HG03565 (cell line): ENCODE measurements around the gene MAP7D1.

ENCODE experiments used
- ATAC-seq: cut with Tn5 transposase; IDR thresholded peaks from one replicate; pipeline ENCODE4 v1.9.1; 2021; ENCODE audit warnings: mild to moderate bottlenecking, moderate library complexity; ENCODE audit not compliant: unreplicated experiment

MAP7D1 gene

DNA sequence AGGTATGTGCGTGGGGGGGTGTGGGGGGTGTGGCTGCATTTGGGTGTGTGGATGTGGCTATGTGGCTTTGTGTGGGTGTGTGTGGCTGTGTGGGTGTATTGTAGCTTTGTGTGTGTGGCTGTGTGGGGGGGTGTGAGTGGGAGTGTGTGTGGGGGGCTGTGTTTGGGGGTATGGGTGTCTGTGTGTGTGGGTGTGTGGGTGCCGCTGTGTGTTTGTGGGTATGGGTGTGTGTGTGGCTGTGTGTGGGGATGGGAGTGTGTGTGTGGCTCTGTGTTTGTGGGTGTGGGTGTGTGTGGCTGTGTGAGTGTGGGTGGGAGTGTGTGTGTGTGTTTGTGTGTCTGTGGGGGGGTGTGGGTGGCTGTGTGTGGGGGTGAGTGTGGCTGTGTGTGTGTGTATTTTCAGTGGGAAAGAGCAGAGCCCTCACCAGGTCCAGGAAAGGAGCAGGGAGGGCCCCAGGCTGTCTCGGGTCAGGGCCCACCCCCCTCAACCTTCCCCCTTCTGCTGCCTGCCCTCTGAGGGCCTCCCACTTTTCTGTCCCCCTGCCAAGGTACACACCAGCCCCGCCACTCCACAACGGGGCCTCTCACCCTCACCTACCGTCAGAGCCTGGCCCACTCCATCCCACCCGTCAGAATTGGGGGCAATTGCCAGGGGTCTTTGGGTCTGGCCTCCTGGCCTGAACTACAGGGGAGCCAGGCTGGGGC lies 29.0 kb upstream of the MAP7D1 start:
- ATAC-seq: no peak

DNA sequence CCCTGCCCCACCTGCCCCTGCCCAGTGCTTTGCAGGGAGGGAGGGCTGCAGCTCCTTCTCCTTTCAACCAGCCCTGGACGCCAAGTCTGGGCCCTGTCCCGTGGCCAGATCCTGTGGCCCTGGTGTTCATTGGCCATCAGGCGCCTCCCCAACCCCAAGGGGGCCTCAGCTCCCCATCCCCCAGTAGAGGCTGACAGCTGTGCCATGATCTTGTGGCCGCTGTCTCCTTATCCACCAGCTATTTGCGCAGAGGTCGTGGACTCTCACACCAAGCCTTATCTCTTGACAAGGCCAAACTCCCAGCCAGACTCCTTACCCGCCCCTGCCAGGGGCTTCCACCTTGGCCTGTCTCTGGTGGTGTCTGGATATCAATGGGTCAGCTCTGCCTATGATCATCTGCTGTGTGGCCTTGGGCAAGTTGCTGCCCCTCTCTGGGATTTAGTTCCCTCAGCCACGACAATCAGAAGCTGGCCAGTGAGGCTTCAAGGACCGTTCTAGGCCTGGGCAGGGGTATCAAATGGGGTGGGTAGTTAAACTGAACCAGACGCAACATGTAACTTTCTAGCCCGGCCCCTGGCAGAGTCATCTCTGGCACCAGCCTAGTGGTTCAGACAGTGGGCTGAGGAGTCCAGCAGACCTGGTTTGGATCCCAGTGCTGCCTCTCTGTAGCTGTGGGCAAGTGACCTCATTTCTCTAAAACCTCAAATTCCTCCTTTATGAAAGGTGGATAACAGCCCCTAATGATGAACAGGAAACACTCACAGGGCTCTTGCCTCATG lies 27.6 kb upstream of the MAP7D1 start:
- ATAC-seq: no peak

DNA sequence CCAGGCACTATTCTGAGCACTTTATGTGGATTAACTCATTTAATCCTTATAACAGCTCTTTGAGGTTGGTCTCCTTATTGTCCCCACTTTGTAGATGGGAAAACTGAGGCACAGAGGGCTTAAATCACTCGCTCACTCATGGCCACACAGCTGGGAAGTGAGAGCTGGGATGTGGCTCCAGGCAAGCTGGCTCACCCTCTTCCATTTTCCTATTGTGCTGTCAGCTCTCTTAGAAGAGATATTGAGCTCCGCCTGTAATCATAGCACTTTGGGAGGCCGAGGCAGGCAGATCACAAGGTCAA lies 27.1 kb upstream of the MAP7D1 start:
- no peak for ATAC-seq

DNA sequence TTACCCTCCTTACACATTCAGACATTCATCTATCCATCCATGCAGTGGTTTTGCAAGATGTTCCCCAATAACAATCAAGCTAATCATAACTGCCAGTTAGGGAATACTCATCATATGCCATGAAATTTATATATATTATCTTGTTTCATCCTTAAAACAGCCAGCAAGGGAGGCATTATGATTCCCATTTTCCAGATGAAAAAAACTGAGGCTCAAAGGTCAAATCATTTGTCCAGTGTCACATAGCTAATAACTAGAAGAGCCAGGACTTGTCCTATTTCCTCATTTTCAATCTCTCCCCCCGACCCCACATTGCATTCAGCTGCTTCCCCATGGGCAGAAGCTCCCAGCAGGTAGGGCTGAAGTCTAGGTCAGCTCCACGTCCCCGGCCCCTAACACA lies 23.9 kb upstream of the MAP7D1 start:
- ATAC-seq: no peak

DNA sequence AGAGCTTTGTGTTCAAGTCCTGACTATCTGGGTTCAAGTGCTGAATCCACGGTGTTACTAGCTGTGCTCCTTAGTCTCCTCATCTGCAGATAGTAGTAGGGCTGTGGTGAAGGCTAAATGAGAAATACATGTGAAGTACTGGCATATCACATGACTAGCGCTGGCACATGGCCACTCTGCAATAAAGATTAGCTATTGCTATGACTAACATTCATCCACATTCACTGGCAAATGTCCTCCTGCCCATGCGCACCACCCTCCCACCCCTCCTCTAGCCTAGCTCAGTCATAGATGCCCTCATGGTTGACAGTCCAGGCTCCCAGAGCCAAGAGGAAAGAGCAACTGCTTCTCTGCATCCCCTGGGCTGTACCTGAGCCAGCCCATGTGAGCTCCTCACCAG lies 22.5 kb upstream of the MAP7D1 start:
- no peak for ATAC-seq

DNA sequence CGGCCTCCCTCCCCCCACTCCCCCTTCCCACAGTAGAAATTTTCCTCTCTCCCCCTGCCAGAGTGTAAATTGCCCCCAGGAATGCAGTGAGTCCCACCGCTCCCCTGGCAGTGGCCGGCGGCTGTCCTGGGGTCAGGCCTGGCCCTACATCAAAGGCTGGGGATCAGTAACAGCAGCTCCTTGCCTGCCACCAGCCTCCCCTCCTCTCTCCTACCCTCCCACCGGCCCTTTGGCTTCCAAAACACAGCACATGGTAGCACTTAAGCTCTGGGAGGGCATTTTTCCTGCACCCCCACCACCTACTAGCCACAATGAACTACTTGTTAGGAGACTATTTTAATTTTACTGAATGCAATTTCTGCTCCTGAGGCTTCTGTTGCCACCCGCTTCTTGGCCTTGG lies 21.9 kb upstream of the MAP7D1 start:
- no peak for ATAC-seq

DNA sequence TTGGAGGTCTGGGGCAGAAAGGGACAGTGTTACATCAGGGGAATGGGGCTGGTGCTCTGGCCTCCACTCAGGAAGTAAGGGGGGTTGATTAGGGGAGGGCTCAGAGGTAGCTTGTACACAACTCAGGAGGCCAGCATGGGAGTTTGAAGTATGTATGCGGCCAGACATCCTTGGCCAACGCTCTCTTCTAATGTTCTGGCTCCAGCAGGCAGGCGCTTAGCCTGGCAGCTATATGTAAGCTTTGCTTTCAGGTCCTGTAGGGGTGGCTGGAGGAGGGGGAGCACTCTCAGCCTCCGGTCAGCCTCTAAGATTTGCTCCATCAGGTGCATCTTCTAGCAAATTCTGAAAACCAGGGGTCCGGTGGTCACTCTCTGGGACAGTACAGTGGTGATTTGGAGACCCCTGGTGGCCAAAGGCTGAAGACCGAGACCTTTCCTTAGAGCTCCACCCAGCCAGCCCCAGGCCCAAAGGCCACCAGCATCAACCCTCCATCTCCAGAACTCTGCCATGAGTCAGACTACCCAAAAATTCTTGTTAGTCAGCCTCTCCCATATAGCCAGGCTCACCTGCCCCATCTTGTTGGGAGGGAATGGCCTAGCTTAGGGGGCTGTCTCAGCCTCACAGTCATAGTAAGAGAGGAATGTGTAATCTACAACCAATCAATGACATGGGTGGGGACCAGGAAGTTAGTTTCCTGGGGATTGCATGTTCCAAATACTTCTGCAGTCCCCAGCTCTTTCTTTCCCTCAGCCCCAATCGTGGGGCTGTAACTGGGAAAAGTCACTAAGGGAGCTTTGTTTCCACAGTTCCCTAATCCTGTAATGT lies 21.2 kb upstream of the MAP7D1 start:
- no peak for ATAC-seq

DNA sequence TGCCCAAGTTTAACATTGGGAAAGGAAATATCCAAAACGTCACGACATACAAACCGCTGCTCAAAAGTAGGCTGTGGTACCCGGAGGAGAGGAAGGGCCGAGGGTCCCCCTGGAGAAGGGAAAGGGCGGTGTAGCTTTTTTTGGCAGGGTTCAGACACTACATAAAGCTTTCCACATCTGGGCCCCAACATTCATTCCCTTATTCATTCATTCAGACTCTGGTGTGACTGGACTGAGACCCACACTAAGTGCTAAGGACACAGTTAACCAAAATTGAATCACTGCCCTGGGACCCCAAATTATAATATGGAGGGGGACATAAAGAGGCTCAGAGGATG lies 20.7 kb upstream of the MAP7D1 start:
- no peak for ATAC-seq

DNA sequence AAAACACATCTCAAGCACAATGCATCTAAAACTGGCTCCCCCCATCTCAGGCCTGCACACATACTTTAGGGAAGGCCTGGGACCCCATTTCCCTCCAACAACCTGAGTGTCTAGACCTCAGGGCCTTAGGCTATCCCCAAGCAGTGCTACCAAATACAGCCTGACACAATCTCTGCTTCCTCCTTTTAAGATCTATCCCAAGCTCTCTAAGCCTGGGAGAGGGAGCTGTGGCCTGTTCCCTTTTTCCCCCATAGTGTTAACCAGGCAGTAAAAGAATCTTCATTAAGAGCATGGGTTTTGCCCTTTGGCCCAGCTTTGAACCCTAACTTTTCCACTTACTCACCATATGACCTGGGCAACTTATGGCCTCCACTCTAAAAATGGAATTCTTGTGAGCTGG lies 20.2 kb upstream of the MAP7D1 start:
- no peak for ATAC-seq

DNA sequence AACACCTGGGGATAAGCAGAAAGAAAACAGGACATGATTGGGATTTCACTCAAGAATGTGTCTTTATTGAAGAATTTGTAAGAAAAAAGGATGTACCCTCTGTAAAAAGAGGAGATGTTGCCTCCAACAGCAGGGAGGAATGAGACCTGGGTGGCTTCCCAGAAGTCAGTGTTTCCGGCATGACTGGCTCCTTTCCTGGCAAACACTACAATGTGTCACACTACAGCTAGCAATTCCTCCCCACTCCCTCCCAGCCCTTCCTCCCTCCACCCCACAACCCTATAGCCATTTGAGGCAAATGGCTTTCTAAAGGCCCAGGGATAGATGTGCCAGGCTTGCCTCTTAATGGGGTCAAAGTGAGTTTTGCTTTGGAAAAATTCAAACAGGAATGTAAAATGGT lies 19.4 kb upstream of the MAP7D1 start:
- ATAC-seq: no peak

DNA sequence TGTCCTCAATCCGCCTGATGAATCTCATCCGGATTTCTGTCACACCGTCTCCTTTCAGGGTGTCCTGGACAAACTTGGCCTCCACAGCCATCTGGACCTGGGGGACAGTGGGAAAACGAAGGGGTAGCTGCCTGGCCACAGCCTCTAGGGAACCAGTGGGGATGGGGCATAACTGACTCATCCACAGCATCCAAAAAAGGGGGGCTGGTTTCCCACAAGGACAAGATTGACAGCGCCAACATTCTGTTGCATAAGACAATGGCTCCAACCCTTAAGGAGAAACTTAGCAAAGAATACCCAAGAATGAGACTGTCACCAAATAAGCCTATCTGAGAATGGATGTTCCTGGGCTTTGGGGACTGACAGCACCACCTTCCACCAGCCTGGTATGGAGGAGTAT lies 18.7 kb upstream of the MAP7D1 start:
- no peak for ATAC-seq

DNA sequence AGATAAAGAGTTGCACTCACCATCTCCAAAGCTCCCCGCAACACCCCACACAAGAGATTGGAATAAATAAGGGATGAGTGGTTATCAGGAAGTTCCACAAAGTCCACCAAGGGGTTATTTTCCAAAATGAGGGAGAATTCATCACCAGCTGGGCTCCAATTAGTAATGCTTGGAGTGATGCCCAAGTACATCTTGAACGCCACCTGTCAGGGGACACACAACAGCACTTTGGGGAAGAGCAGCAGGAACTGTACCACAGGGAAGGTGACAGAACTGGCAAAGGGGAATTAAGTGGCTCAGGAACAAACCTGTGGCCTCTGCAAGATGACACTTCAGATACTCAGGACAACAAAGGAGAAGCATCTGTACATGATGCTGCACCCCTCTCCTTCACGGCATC lies 18.2 kb upstream of the MAP7D1 start:
- no peak for ATAC-seq

DNA sequence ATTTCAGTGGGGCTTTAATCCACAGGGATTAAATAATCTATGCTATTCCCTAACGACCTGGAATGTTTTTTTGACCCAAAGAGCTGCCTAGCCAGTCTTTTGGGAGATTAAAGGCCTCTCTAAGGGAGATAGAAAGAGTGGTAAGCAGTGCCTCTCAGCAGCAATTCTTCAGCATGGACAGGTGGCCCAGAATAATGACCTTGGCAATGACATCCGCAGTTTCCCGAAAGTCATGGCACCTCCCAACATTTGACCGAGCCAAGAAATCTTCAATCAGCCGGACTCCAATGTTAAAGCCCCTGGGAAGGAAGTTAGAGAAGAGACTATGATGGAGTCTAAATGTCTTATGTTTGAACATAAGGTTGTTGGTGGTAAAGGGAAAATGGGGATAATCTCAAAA lies 16.4 kb upstream of the MAP7D1 start:
- no peak for ATAC-seq

DNA sequence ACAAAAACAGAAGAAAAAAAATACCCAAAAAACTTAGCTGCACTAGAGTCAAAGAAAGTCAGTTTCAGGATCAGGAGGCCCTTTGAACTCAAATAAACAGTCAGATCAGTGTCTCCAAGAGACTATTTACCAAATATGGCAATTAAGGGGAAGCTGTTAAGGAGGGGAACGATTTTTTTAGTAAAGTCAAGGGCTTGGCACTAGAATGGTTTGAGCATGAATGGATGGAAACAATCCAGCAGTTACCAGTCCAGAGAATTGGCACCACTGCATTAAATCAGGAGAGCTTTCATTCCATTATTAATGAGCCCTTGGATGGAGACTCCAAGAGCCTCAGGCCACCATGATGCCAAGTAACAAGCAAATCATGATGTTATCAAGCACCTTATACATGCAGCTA lies 13.8 kb upstream of the MAP7D1 start:
- ATAC-seq: no peak

DNA sequence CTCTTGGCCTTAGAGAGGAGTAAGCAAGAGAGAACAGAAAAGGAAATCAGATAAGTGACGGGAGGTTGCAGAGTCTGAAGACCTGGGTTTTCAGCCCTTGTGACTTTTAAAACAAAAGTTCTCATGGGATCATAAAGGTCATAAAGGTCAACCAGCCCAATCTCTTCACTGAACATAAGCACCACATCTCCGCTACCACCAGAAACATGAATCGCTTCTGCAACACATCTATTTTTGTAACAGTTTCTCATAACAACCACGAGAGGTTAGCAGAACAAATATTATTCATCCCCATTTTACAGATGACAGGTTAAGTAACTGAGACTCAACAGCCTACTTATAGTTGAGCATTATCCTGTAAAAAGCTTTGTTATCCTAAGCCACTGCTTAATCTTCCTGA lies 12.5 kb upstream of the MAP7D1 start:
- peak; percentile 43 for ATAC-seq

DNA sequence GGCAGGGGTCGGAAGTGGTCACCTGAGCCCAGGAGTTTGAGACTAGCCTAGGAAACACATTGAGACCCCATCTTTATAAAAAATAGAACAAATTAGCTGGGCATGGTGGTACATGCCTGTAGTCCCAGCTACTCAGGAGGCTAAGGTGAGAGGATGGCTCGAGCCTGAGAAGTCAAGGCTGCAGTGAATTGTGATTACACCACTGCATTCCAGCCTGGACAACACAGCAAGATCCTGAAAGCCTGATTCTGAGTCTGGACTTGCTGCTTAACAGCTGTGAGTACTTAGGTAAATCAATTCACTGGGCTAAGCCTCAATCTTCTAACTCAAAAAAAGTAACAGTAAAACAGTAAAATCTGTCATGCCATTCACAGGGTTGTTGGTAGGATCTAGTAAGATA lies 11.5 kb upstream of the MAP7D1 start:
- ATAC-seq: no peak

DNA sequence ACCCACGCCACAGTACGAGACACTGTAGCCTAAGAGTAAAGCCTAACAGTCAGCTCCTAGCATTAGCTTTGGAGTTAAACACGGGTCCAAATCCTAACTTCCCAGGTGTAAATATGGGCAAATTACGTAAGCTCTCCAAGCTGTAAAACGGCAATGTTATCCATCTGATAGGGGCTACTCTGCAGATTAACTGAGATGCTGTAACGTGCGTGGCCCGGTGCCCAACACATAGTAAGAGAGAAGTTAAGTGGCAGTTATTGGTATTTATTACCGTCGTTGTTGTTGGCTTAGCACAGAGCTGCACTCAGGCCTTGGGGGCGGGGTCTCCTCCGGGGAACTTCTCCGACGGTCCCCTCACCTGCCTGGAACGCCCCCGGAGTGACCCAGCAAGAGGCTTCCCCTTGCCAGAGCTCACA lies 7.1 kb upstream of the MAP7D1 start:
- ATAC-seq: no peak

DNA sequence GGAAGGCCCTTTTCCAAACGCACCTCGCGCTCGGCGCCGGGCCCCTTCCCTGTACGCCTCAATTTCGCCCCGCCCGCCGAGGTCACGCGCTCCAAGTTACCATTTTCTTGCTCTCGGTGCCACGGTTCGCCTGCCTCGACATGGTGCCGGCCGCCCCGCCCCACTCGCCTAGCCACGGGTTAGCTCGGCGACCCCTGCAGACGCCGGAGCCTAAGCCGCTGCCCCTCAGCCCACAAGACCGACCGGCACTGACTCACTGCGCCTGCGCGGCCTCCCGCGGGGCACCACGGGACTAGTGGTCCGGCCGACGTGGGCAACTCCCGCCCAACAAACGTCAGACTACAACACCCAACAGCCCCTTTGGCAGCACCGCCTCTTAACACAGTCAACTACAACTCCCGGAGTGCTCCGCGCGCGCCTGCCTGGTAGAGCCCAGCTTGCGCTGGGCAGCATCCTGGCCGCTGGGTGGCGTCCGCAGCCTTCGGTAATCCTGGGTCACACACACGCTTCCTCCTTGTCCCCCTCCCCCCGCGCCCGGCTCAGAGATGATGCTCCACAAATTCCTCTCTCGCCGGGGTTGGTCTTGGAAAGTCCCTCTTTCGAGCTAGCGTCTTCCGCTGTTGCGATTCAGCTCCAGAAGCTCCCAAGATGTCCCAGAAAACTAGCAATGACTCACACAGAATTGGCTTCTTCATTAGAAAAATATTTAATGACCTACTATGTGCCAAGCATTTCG lies 6.6 kb upstream of the MAP7D1 start, which contains the start of gene TRAPPC3:
Gene TRAPPC3, minus strand, starts transcription at position 250 of the 736 bp plus-strand sequence. Its CDS starts 108 bp downstream, at position 142.
- ATAC-seq: peak; percentile 86

DNA sequence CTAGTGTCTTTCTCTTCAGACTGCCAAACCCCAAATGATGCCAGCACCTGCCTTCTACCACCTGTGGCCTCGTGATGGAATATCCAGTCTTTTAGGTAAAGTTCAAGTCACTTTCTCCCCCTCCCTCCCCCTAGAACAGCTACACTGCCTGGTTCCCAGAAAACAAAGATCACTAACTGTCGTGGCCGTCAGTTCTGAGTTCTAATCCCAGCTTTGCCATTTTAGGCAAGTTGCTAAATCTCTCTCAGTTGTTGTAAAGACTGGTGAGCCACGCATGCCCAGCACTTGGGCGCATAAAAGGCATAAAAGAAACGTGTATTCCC lies 6.0 kb upstream of the MAP7D1 start:
- no peak for ATAC-seq

DNA sequence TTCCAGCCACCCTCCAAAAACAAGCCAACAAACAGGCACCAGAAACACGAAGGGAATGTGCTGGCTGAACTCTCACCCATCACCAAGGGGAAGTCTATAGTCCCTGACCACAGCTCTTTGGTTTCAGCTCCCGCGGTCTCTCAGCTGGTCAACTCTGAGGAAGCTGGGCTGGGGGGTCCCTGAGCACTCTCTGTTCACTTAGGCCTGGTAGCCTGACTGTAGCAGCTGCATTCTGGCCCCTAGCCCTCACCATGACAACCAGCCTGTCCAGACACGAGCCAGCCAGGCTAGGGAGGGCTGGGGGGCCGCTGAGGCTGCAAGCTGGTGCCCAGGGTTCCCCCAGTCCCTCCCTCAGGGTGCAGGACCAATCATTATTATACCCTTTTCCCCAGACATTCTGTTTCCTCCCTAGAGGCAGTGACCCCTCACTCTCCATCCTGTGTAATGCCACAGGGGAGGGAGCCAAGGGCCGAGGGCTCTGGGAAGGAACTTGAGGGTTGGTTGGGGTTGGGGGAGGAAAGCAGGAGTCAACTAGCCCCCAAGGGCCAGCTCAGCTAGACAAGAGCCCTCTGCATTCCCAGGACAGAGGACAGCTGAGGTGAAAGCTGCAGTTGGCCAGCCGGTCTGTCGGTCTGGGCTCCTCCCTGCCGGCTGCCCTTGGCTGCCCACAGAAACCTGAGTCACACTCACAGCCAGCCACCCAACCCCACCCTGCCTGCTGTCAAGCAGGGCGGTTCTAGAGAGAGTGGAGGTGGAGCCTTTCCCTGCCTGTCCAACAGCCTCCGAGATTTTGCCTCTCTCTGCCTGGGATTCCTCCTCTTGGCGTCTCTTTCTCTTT lies 5.4 kb upstream of the MAP7D1 start:
- ATAC-seq: peak; percentile 39
